ENCODE results near the gene TPCN2.
"Not testable (repeated sequence)": the region's sequence is repeated elsewhere in the genome, so short reads cannot be mapped to it uniquely, and the experiment has no call there.

TPCN2 gene

DNA sequence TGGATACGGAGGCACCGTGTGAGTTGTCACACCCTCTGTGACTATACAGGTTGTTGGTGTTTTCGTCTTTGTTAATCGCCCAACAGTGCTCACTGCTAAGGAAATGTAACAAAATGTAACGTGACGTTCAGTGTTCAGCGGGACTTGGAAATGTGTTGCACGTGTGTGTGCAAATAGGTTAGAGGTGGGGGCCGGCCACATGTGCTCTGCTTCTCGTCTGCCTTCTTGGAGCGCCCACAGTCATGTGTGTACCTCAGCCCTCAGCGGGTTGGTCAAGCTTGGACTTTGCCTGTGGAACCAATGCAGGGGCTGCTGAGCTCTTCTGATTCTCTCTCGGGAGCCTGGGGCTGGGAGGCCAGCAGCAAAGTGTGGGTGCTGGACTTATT is 99.6 kb downstream of the TPCN2 start:
- no peaks in the 10 kb centered on the region for H3K9me3 ChIP-seq (ENCODE audit: control insufficient read depth in 2 of 2, low read length in 2 of 2)
- H3K4me1 ChIP-seq (ENCODE audit: control insufficient read depth in 2 of 2, insufficient read depth in 2 of 2, low read length in 2 of 2) = no peaks in the 10 kb centered on the region
- no peaks in the 10 kb centered on the region for H3K27me3 ChIP-seq (ENCODE audit: control insufficient read depth in 2 of 2, insufficient read depth in 2 of 2, low read length in 2 of 2)
- H3K36me3 ChIP-seq (ENCODE audit: control insufficient read depth in 2 of 2, insufficient read depth in 2 of 2, low read length in 2 of 2) = no peaks in the 10 kb centered on the region
- no peak overlapping the region for H3K4me3 ChIP-seq (ENCODE audit: low read length in 2 of 2)
- no peak overlapping the region for H3K9ac ChIP-seq (ENCODE audit: low read depth in 1 of 2, low read length in 2 of 2)
- no peak overlapping the region for H3K27ac ChIP-seq (ENCODE audit: low read depth in 2 of 2, low read length in 2 of 2)

DNA sequence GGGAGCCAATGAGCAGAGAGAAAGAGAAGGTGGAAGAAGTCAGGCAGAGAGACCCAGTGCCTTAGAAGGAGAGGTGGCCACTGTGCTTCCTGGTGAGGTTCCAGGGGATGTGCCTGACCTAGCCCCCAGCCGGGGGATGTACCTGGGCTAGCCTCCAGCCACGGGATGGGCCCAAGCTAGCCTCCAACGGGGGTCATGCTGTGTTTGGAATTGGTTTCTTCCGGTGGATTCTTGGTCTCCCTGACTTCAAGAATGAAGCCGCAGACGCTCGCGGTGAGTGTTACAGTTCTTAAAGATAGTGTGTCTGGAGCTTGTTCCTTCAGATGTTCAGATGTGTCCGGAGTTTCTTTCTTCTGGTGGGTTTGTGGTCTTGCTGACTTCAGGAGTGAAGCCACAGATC is 100.1 kb downstream of the TPCN2 start:
- no peak overlapping the region for H3K27ac ChIP-seq (ENCODE audit: low read depth in 2 of 2, low read length in 2 of 2)
- no peaks in the 10 kb centered on the region for H3K36me3 ChIP-seq (ENCODE audit: control insufficient read depth in 2 of 2, insufficient read depth in 2 of 2, low read length in 2 of 2)
- no peak overlapping the region for H3K9ac ChIP-seq (ENCODE audit: low read depth in 1 of 2, low read length in 2 of 2)
- H3K27me3 ChIP-seq (ENCODE audit: control insufficient read depth in 2 of 2, insufficient read depth in 2 of 2, low read length in 2 of 2) = no peaks in the 10 kb centered on the region
- no peaks in the 10 kb centered on the region for H3K9me3 ChIP-seq (ENCODE audit: control insufficient read depth in 2 of 2, low read length in 2 of 2)
- H3K4me1 ChIP-seq (ENCODE audit: control insufficient read depth in 2 of 2, insufficient read depth in 2 of 2, low read length in 2 of 2) = no peaks in the 10 kb centered on the region
- no peak overlapping the region for H3K4me3 ChIP-seq (ENCODE audit: low read length in 2 of 2)

DNA sequence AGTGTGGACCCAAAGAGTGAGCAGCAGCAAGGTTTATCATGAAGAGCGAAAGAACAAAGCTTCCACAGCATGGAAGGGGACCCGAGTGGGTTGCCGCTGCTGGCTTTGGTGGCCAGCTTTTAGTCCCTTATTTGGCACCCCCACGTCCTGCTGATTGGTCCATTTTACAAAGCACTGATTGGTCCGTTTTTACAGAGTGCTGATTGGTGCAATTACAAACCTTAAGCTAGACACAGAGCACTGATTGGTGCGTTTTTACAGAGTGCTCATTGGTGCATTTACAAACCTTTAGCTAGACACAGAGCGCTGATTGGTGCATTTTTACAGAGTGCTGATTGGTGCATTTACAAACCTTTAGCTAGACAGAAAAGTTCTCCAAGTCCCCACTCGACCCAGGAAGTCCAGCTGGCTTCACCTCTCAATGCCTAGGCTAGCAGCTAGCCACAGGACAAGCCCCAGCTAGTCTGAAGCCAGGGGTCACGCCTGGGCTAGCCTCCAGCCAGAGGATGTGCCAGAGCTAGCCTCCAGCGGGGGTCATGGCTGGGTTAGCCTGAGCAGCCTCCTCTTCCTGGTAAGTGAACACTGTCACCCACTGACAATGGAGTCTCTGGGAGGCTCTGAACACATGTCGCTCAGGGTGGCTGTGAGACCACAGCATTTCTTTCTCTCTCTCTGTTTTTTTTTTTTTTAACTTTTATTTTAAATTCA is 100.8 kb downstream of the TPCN2 start:
- H3K9me3 ChIP-seq (ENCODE audit: control insufficient read depth in 2 of 2, low read length in 2 of 2); H3K27me3 ChIP-seq (ENCODE audit: control insufficient read depth in 2 of 2, insufficient read depth in 2 of 2, low read length in 2 of 2); H3K27ac ChIP-seq (ENCODE audit: low read depth in 2 of 2, low read length in 2 of 2); H3K36me3 ChIP-seq (ENCODE audit: control insufficient read depth in 2 of 2, insufficient read depth in 2 of 2, low read length in 2 of 2); H3K4me3 ChIP-seq (ENCODE audit: low read length in 2 of 2); H3K9ac ChIP-seq (ENCODE audit: low read depth in 1 of 2, low read length in 2 of 2); H3K4me1 ChIP-seq (ENCODE audit: control insufficient read depth in 2 of 2, insufficient read depth in 2 of 2, low read length in 2 of 2): not testable (repeated sequence)

DNA sequence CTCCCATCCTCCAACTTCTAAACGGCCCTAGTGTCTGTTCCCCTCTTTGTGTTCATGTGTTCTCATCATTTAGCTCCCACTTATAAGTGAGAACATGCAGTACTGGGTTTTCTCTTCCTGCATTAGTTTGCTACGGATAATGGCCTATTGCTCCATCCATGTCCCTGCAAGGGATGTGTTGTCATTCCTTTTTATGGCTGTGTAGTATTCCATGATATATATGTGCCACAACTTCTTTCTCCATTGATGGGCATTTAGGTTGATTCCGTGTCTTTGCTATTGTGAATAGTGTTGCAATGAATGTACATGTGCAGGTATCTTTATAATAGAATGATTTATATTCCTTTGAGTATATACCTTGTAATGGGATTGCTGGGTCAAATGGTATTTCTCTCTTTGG is 101.4 kb downstream of the TPCN2 start:
- Histone ChIP-seq H3K27me3 (ENCODE audit: control insufficient read depth in 2 of 2, insufficient read depth in 2 of 2, low read length in 2 of 2) (no peaks in the 10 kb centered on the region), H3K36me3 (ENCODE audit: control insufficient read depth in 2 of 2, insufficient read depth in 2 of 2, low read length in 2 of 2) (no peaks in the 10 kb centered on the region), H3K4me3 (ENCODE audit: low read length in 2 of 2) (no peak overlapping the region), H3K4me1 (ENCODE audit: control insufficient read depth in 2 of 2, insufficient read depth in 2 of 2, low read length in 2 of 2) (no peaks in the 10 kb centered on the region), H3K27ac (ENCODE audit: low read depth in 2 of 2, low read length in 2 of 2) (no peak overlapping the region), H3K9me3 (ENCODE audit: control insufficient read depth in 2 of 2, low read length in 2 of 2) (no peaks in the 10 kb centered on the region), H3K9ac (ENCODE audit: low read depth in 1 of 2, low read length in 2 of 2) (no peak overlapping the region)

DNA sequence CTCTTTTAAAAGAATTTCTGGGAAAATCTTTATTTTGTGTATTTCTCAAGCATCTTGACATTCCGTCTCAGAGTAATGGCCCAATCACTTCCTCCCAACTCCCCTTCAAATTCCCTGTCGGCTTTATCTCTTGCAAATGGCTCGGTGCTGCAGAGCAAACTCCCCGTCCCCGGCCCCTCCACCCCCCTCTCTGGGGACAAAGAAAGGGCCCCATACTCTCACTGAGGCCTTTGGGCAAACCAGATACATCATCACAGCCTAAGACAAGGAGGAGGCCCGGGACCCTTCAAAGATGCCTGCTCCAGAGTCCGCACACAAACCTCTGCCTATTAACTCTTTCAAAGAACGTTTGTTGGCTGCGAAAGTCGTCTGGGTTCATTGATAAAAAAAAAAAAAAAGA is 103.1 kb downstream of the TPCN2 start:
- Histone ChIP-seq H3K4me3 (ENCODE audit: low read length in 2 of 2) (no peak overlapping the region), H3K27ac (ENCODE audit: low read depth in 2 of 2, low read length in 2 of 2) (no peak overlapping the region), H3K36me3 (ENCODE audit: control insufficient read depth in 2 of 2, insufficient read depth in 2 of 2, low read length in 2 of 2) (no peaks in the 10 kb centered on the region), H3K4me1 (ENCODE audit: control insufficient read depth in 2 of 2, insufficient read depth in 2 of 2, low read length in 2 of 2) (peaks cover 0 to 2% of the 10 kb centered on the region in 2 donors), H3K27me3 (ENCODE audit: control insufficient read depth in 2 of 2, insufficient read depth in 2 of 2, low read length in 2 of 2) (no peaks in the 10 kb centered on the region), H3K9me3 (ENCODE audit: control insufficient read depth in 2 of 2, low read length in 2 of 2) (no peaks in the 10 kb centered on the region), H3K9ac (ENCODE audit: low read depth in 1 of 2, low read length in 2 of 2) (no peak overlapping the region)

DNA sequence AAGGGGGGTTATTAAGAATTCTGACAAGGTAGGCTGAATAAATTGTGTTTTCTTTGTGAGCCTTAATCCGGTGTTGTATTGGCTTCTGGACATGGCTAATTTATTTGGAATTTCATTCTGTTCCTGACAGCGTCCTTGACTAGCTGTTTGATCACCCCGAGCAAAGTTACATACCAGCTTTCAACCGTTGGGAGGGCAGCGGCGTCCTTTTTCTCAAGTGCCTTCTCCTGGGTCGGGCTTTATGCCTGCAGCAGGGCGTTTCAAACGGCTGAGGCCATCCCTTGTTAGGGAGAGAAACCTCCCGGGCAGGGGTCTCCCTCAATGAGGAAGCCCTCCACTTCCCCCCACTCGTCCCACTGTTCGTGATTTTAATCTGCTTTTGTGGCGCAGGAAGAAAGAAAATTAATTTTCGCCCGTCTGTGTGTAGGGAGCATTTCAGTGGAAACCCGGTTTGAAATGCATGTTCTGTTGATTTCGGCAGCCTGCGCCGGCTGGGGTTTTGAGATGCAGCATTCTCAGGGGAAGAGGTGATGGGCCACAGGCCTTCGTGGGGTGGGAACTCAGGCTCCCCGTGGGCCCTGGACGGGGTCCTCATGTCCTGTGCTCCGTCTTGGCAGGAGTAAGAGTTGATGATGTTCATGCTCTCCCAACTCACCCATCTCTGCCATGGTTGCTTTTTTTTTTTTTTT is 104.1 kb downstream of the TPCN2 start:
- H3K4me3 ChIP-seq (ENCODE audit: low read length in 2 of 2) = no peak overlapping the region
- no peaks in the 10 kb centered on the region for H3K36me3 ChIP-seq (ENCODE audit: control insufficient read depth in 2 of 2, insufficient read depth in 2 of 2, low read length in 2 of 2)
- no peak overlapping the region for H3K9ac ChIP-seq (ENCODE audit: low read depth in 1 of 2, low read length in 2 of 2)
- peaks cover 0 to 3% of the 10 kb centered on the region in 2 donors for H3K4me1 ChIP-seq (ENCODE audit: control insufficient read depth in 2 of 2, insufficient read depth in 2 of 2, low read length in 2 of 2)
- H3K27ac ChIP-seq (ENCODE audit: low read depth in 2 of 2, low read length in 2 of 2) = no peak overlapping the region
- H3K9me3 ChIP-seq (ENCODE audit: control insufficient read depth in 2 of 2, low read length in 2 of 2) = no peaks in the 10 kb centered on the region
- no peaks in the 10 kb centered on the region for H3K27me3 ChIP-seq (ENCODE audit: control insufficient read depth in 2 of 2, insufficient read depth in 2 of 2, low read length in 2 of 2)

DNA sequence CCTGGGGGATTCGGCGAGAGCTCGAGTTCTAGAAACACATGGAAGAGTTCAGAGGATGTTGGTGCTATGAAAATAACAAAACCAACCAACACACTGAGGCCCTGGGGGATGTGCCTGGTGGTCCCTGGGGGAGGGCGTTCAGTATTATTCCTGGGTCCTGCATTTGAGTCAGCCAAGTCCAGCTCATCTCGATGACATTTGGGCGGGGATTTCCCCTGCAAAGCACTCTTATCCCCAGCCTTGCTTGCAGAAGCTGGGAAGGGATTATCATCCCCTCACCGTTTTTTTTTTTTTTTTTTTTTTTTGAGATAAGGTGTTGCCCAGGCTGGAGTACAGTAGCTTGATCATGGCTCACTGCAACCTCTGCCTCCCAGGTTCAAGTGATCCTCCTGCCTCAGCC is 104.9 kb downstream of the TPCN2 start:
- Histone ChIP-seq H3K9me3 (ENCODE audit: control insufficient read depth in 2 of 2, low read length in 2 of 2) (no peaks in the 10 kb centered on the region), H3K4me3 (ENCODE audit: low read length in 2 of 2) (no peak overlapping the region), H3K27me3 (ENCODE audit: control insufficient read depth in 2 of 2, insufficient read depth in 2 of 2, low read length in 2 of 2) (no peaks in the 10 kb centered on the region), H3K36me3 (ENCODE audit: control insufficient read depth in 2 of 2, insufficient read depth in 2 of 2, low read length in 2 of 2) (no peaks in the 10 kb centered on the region), H3K27ac (ENCODE audit: low read depth in 2 of 2, low read length in 2 of 2) (no peak overlapping the region), H3K4me1 (ENCODE audit: control insufficient read depth in 2 of 2, insufficient read depth in 2 of 2, low read length in 2 of 2) (peaks cover 0 to 3% of the 10 kb centered on the region in 2 donors), H3K9ac (ENCODE audit: low read depth in 1 of 2, low read length in 2 of 2) (no peak overlapping the region)

DNA sequence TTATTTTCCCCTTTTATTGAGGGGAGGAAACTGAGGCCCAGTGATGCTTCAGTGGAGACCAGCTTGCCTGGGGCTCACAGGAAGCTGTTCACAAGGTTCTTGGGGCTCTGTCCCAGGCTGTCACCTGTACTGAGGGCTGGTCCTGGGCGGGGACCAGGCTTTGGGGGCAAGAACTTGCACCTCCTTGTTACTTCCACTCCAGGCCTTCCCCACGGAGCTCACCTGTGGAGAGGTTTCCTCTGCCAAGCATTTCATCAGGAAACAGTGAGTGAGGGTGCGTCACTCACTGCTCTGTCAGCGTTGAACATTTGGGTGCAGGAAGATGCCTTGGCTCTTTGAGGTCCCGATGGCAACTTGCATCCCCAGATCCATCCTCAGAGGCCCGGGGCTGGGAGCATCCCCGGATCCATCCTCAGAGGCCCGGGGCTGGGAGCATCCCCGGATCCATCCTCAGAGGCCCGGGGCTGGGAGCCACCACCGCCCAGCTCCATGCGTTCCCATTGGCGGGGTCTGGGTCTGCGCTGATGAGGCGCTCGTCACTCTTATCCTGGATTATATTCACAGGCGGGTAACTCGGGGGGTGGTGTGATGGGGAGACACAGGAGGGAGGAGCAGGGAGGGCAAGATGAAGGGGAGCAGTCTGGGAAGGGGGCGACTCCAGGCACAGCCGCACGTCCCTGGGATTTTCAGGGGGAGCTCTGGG is 105.6 kb downstream of the TPCN2 start:
- Histone ChIP-seq H3K36me3 (ENCODE audit: control insufficient read depth in 2 of 2, insufficient read depth in 2 of 2, low read length in 2 of 2) (no peaks in the 10 kb centered on the region), H3K4me1 (ENCODE audit: control insufficient read depth in 2 of 2, insufficient read depth in 2 of 2, low read length in 2 of 2) (peaks cover 0 to 3% of the 10 kb centered on the region in 2 donors), H3K27ac (ENCODE audit: low read depth in 2 of 2, low read length in 2 of 2) (no peak overlapping the region), H3K9ac (ENCODE audit: low read depth in 1 of 2, low read length in 2 of 2) (no peak overlapping the region), H3K9me3 (ENCODE audit: control insufficient read depth in 2 of 2, low read length in 2 of 2) (no peaks in the 10 kb centered on the region), H3K27me3 (ENCODE audit: control insufficient read depth in 2 of 2, insufficient read depth in 2 of 2, low read length in 2 of 2) (no peaks in the 10 kb centered on the region), H3K4me3 (ENCODE audit: low read length in 2 of 2) (no peak overlapping the region)

DNA sequence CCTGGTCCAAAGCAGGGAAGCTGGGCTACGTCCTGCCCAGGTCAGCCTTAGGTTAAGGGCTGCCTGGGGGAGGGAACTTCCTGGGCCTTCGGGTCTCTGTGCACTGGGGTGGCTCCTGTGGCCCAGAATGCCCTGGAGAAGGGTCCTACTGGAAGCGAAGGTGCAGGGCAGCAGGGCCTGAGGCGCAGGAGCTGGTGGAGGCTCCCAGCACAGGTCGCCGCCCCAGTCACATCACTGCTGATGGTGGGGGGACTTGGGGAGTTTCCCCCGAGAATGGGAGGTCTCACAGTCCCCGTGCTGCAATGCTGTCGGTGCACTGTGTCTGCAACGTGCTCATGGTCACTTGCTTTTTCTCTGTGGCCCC is 106.2 kb downstream of the TPCN2 start:
- Histone ChIP-seq H3K9ac (ENCODE audit: low read depth in 1 of 2, low read length in 2 of 2) (no peak overlapping the region), H3K27me3 (ENCODE audit: control insufficient read depth in 2 of 2, insufficient read depth in 2 of 2, low read length in 2 of 2) (no peaks in the 10 kb centered on the region), H3K4me3 (ENCODE audit: low read length in 2 of 2) (no peak overlapping the region), H3K27ac (ENCODE audit: low read depth in 2 of 2, low read length in 2 of 2) (no peak overlapping the region), H3K36me3 (ENCODE audit: control insufficient read depth in 2 of 2, insufficient read depth in 2 of 2, low read length in 2 of 2) (no peaks in the 10 kb centered on the region), H3K4me1 (ENCODE audit: control insufficient read depth in 2 of 2, insufficient read depth in 2 of 2, low read length in 2 of 2) (peaks cover 0 to 3% of the 10 kb centered on the region in 2 donors), H3K9me3 (ENCODE audit: control insufficient read depth in 2 of 2, low read length in 2 of 2) (no peaks in the 10 kb centered on the region)

Measured in mucosa of rectum (tissue), 2 donors.